ENCODE data around the gene TPR. TPM values are rescaled to one million over a fixed set of nuclear protein-coding genes. Genes with fewer than 3 reads are reported as not detected.

TPR gene
- total RNA-seq, 2 experiments from 2014 or later, result 130 to 131 TPM

DNA sequence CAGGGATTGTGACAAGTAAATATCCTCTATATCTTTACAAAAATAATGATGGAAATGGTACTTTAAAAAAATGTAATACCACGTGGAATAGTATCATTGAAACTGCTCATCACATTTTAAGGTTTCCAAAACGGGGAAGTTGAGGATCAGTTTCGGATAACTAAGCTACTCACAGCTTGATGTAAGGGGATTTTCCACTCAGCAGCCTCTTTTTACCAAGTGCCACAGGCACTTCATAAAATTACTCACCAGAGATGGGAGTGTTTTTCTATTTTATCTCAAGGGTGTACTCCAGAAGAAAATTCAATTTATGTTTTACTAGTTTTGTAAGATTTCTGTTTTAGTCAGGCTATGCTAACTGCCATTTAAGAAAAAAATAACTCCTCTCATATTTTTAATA lies 91.7 kb downstream of the TPR start:
- no peaks in the 10 kb centered on the region for H3K9me3 Mint-ChIP-seq

GRCh38 chr1:186282466-186282865 lies 92.6 kb downstream of the TPR start:
- Mint-ChIP-seq H3K4me3 (no peak overlapping the region), H3K4me1 (ENCODE audit: low read depth) (peaks cover 25% of the 10 kb centered on the region), H3K36me3 (no peaks in the 10 kb centered on the region), H3K27ac (peak overlapping the region; percentile 57), H3K27me3 (no peaks in the 10 kb centered on the region), H3K9me3 (no peaks in the 10 kb centered on the region)
- DNase-seq, result no peak
- CTCF ChIA-PET, result no interaction called here
- POLR2A ChIA-PET, result interaction anchor here (0.9 kb wide), 1 partner anchor 21 kb away, joined by 3 read pairs; no protein-coding TSS in a partner anchor
- intact Hi-C loops (cut with micrococcal nuclease), result no loop called here

More for the DNA sequence above, 91.7 kb downstream of the TPR start:
- CTCF ChIA-PET, result interaction anchor here (1.1 kb wide), 1 partner anchor 21 kb away, joined by 3 read pairs; no protein-coding TSS in a partner anchor
- Mint-ChIP-seq H3K27me3 (no peaks in the 10 kb centered on the region), H3K4me3 (no peak overlapping the region), H3K27ac (peak overlapping the region; percentile 54), H3K4me1 (ENCODE audit: low read depth) (peaks cover 34% of the 10 kb centered on the region), H3K36me3 (peaks cover 1% of the 10 kb centered on the region)
- intact Hi-C loops (cut with micrococcal nuclease), result loop anchor here (1.0 kb wide), 1 partner anchor 9 kb away; no protein-coding TSS in a partner anchor
- no peak for DNase-seq
- POLR2A ChIA-PET, result interaction anchor here (1.1 kb wide), 1 partner anchor 16 kb away, joined by 3 read pairs; no protein-coding TSS in a partner anchor

DNA sequence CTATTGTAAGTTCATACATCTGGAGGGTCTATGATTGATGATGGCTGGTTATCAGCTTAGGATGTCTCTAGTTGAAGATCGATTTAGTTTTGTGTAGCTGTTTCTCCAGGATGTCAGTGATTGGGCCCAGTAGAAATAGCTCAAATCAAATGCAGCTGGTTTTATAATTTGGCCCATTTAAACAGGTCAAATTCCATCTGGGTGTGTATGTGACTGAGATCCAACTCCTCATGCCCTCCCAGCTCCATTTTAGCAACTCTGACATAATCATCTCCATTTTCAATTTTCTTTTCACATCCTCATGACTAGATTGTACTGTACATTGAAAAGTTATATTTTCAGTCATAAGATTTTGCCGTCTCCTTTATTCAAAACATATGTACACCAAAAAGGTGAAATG lies 99.2 kb downstream of the TPR start:
- ChIA-PET POLR2A (no interaction called here), CTCF (no interaction called here)
- Mint-ChIP-seq H3K4me1 (ENCODE audit: low read depth) (peaks cover 4% of the 10 kb centered on the region), H3K27ac (no peak overlapping the region), H3K9me3 (no peaks in the 10 kb centered on the region), H3K27me3 (no peaks in the 10 kb centered on the region), H3K36me3 (no peaks in the 10 kb centered on the region), H3K4me3 (no peak overlapping the region)
- no peak for DNase-seq
- intact Hi-C loops (cut with micrococcal nuclease), result no loop called here

GRCh38 chr1:186272486-186272885 lies 102.6 kb downstream of the TPR start:
- no peak for DNase-seq
- Mint-ChIP-seq H3K36me3 (no peaks in the 10 kb centered on the region), H3K27me3 (no peaks in the 10 kb centered on the region), H3K9me3 (no peaks in the 10 kb centered on the region), H3K4me1 (ENCODE audit: low read depth) (peaks cover 4% of the 10 kb centered on the region), H3K27ac (no peak overlapping the region), H3K4me3 (no peak overlapping the region)
- intact Hi-C loops (cut with micrococcal nuclease), result loop anchor here (1.0 to 2.0 kb wide), 4 partner anchors 18 to 103 kb away; partner anchors contain the start of genes ODR4 and TPR
- ChIA-PET POLR2A (no interaction called here), CTCF (interaction anchor here (1.0 kb wide), 1 partner anchor 48 kb away, joined by 3 read pairs; no protein-coding TSS in a partner anchor)

- H3K27me3 Mint-ChIP-seq, result no peaks in the 10 kb centered on the region
- intact Hi-C loops (cut with micrococcal nuclease), result no loop called here
Measured at GRCh38 chr1:186271032-186271431, 104.0 kb downstream of the TPR start.

More at GRCh38 chr1:186271032-186271431, 104.0 kb downstream of the TPR start:
- H3K4me3 Mint-ChIP-seq, result no peak overlapping the region
- POLR2A ChIA-PET, result no interaction called here
- H3K27ac Mint-ChIP-seq, result no peak overlapping the region
- no peaks in the 10 kb centered on the region for H3K9me3 Mint-ChIP-seq
- DNase-seq, result no peak
- peaks cover 2% of the 10 kb centered on the region for H3K4me1 Mint-ChIP-seq (ENCODE audit: low read depth)
- CTCF ChIA-PET, result no interaction called here
- no peaks in the 10 kb centered on the region for H3K36me3 Mint-ChIP-seq

Other genes with a start within 250 kb of the TPR start
- 1 to 10 TPM; 4.0 to 4.8 TPM for gene PRG4, start 79.0 kb downstream of the TPR start, total RNA-seq
- gene ODR4, start 585 bp upstream of the TPR start, total RNA-seq, result 10 to 100 TPM; 11.5 to 12.0 TPM
- not detected for gene PDC, start 85.9 kb upstream of the TPR start, total RNA-seq